GM18867 (cell line): ENCODE results near the gene LHX1.

ENCODE experiments used
- ATAC-seq: cut with Tn5 transposase; IDR thresholded peaks from one replicate; pipeline ENCODE4 v1.9.1; 2021; ENCODE audit warnings: mild to moderate bottlenecking, moderate library complexity; ENCODE audit not compliant: unreplicated experiment

The LHX1 gene

DNA sequence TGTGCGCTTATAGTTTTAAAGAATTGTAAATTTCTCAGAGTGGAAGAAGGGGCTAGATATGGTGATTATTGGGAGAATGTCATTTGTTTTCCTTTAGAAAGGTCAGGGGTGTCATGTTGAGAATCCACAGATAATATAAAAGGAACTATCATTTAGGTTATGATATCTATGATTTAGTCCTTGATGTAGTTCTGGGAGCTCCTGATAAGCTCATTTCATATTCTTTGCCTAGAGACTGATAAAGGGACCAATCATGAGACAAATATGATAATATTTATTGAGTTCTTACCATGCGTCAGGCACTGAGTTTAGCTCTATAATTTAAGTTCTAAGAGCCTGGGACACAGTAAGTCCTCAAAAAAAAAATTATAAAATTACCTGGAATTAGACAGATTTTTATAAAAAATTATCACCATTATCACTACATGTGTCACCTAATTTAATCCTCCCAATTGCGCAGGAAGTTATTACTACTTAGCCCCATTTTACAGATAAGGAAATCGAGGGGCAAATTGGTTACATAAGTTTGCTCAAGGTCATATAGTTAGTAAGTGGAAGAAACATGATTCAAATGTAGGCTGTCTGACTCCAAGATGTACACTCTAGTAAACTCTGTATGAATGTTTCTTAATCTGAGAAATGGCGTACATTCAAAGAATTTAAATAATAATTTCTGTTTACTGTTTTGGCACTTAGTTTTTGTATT lies 14.0 kb downstream of the LHX1 start:
- no peak for ATAC-seq

DNA sequence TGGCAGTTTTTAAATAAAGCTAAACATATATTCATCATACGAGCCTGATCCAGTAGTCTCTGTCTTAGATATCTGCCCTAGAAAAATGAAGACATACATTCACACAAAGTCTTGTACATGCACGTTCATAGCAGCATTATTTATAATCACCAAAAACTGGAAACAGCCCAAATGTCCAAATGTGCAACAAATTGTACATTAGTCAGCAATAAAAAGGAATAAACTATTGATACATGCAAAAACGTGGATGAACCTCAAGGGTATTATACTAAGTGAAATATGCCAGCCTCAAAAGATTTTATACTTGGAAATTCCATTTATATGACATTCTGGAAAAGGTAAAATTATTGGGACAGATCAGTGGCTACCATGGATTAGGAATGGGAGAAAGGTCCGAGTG lies 34.2 kb downstream of the LHX1 start:
- ATAC-seq, result no peak

DNA sequence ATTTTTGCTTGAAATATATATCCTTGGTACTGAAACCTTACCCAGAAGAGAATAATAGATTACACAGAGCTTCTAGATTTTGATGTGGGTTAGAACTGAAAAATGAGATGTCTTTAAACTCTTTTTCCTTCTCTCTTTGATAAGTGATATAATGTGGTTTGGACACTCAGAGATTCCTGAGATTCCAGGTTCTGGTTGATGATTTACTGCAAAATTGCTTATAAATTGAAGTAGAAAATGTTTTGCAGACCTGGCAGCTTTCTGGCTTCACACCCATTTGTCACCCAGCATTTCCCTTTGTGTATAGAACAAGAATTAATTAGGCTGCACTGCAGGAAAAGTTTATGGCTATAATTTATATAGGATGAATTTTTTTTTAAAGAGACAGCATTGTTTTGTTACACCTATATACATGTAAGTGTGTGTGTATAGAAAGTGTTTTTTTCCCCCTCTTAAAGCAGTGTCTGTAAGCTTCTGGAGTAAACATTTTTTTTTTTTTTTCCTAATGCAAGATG lies 35.0 kb downstream of the LHX1 start:
- ATAC-seq, result no peak

DNA sequence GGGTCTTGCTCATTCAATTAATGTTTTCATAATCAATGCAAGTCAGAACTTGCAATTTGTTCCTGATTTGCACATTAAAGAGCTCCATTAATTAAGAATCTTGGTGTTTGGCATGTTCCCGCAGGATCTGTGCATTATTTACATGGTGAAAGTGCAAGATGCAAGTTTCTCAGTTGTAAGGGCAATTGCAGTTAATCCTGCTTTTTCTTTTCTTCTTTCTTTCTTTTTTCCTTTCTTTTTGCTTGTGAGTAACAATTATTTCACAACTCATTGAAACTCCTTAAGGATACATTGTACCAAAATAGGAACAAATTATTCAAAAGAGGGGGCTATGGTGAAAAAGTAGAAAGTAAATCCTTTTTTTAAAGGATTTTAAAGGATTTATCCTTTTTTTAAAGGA lies 35.6 kb downstream of the LHX1 start:
- no peak for ATAC-seq

DNA sequence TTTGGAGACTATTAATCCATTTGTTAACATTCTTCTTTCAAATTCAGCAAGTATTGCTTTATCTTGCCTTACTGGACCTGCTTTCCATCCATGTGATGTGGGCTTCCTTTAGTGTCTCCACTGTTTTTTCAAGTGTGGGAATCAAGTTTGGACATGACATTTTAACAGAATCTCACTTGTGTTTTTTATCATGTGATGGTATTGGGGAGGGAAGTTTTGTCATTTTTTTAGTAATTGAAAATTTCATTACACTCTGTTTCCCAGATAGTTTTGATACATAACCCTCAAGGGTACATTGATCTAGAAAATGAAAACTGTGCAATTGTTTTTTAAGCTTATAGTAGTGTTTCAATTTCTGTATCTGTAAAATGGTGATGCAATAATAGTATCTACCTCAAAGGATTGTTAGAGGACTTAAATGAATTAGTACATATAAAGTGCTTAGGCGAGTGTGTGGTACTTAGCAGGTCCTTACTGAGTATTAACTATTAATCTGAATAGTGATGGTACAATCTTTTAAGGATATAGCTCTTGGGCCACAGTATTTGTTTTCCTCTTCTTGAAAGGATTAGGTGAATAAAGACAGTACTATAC lies 38.7 kb downstream of the LHX1 start:
- no peak for ATAC-seq

DNA sequence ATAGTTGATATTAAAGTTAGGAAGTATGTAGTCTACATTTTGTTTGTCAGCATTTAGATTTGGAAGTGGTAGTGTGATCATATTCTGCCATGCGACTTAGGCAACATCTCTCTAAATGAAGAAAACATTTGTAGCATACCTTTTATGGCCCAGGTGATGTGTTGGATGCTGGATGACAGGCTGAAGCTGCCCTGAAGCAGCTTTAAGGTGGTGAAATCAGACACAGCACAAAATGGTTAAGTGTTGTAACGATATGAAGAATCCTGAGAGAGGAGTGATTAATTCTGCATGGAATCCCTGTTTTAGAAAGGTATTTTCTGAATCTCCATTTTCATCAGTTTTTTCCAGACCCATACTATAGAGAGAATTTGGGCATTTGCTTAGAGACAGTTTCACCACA lies 39.8 kb downstream of the LHX1 start:
- ATAC-seq, result no peak

DNA sequence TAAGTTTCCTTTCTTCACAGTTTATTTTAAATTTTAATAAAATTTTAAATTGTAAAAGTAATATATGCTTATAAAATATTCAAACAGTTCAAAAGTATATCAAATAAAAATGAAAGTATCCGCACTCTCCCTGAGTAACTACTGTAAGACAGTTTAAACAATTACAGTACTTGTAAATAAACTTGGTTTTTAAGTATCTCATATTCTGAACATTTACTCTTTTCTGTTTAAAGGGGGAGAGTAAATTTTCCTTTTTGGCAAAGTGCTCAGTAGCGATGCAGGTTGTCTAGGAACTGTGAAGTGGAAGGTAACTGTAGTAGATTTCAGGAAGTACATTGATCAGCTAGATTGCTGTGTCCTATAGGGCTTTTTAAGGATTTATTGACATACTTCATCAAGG lies 40.3 kb downstream of the LHX1 start:
- no peak for ATAC-seq

DNA sequence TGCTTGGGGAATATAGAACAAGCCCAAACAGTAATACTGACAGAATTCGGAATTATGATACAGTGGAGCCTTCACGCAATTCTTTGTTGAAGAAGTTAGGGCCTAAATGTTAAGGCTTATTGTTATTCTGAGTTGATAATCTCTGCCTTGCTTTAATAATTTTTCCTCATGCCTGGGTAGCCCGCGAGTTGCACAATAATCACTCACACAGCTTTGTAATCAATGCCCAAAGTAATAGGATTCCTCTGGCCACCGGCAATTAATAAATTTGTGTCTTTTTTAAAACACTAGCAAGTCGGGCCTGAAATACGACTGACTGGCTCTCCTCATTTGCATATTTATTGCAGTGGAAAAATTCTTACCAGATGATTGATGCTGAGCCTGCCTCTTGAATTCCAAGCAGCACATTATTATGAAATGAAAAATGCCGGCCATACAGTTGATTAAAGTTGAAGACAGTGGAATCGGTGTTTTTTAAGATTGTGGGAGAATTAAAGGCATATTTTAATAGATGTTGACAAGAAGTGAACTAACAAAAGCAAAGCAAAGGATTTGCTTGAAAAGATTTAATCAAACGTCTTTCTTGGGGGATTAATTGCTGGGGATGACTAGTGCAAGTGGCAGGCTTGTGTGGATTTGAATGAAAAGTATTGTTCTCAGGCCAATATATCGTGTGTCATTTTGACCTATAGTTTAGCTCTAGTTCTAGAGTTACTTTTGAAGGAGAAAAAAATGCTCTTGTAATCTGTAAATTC lies 41.7 kb downstream of the LHX1 start:
- ATAC-seq, result no peak

DNA sequence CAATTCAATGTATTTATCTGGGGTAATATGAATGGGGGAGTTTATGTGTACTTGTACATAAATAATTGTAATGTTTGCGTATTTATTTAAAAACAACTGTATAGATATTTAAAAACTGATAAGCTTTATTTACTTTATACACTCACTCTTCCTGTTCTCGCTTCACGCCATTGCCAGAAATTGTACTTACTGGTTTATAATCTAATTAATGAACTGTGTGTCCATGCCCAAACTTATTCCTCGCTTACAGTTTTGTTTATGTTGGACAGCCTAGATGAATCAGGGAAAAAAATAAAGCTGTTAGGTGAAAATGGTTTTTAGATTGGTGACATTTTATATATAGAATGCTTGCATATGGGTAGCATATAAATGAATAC lies 42.3 kb downstream of the LHX1 start:
- ATAC-seq, result no peak

DNA sequence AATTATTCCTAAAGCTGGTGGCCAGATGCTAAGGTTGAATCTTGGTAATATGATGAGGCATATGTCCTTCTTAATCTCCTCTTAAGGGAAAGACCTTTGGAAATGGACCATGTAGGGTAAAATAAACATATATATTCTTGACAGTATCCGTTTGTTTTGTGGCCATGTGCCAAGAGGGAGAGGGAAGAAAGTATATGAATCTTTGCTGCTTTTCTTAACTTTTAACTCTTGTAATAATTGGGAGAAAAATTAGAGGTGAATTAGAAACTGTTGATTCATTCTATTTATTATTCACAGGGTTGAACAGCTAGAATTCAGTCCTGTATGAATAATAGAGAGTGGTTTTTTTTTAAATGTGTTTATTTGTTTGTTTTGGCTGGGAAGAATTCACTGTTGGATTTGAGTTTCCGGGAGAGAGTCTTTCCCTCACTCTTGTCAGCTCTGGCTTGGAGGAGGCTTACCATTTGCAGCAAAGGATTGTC lies 43.0 kb downstream of the LHX1 start:
- ATAC-seq, result no peak

DNA sequence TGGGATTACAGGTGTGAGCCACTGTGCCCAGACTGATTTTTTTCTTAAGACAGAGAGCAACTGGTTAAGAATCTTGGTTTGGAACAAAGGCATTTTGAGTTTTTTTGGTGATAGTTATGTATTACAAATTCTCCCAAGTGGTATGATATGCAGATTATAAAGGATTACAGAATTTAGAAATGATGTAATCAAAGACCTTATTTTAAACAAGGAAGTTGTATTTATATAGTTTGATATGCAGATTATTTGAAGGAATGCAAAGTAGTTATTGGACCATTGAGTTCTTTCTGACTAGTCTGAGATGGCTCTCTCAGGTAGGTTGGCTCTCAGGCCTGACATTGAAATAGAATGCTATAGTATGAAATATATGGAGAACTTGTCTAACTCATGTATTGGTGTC lies 46.3 kb downstream of the LHX1 start:
- ATAC-seq, result no peak

DNA sequence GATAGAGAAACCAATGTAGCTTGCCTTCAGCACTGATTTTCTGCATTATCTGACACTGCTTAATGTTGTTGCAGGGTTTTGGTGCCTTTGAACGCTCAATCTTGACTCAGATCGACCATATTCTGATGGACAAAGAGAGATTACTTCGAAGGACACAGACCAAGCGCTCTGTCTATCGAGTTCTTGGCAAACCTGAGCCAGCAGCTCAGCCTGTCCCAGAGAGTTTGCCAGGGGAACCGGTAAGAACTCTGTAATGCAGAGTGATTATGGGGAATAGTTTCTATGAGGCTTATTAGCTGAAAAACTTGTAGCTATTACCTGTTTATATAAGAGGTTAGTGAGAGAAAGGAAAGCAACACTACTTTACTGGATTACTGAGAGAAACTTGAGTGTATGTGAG lies 51.9 kb downstream of the LHX1 start:
- ATAC-seq, result no peak

DNA sequence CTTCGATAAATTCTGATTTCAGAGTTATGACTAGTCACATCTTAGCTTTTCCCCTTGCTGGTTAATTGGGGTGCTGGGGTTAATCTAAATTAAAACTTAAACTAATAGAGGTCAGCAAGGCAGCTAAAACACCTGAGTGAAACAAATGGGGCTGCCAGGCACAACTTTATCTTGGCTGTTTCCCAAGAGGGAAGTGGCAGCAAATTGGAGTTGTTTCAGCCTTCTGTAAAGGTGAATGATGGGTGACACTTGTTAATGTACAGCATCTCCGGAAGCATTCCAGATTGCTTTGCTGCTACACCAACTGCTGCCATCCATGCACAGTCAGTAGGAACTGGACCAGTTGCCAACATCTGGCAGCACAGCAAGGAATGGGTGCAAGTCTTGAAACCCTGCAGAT lies 55.4 kb downstream of the LHX1 start:
- no peak for ATAC-seq

DNA sequence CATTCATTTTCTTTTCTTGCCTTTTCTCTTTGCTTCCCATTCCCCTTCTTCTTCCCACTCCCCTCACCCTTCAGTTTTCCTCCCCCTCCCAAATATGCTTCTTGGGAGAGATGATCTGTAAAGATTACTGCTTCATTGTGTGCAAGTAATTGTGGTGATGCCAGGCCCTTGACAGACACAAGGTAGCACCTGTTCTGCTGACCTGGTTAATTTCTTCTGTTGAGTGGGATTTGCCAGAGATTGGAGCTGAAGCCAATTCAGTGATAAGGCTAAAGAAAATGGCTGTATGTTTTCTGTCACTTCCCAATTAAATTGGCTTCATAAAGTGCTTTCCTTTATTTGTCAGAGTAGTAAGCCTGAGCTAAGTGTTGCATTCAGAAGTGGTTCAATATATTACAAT lies 56.0 kb downstream of the LHX1 start:
- ATAC-seq, result no peak
